ENCODE results near the gene CCDC85C. TPM values are rescaled to one million over a fixed set of nuclear protein-coding genes. Genes with fewer than 3 reads are reported as not detected.
A peak's percentile ranks its signal among the peaks of the same experiment; 100 is the strongest.

Gene CCDC85C
- total and polyA plus RNA-seq, 10 of the 15 experiments (the other 5 are each of a cell fraction or from before 2014, with no cell fraction given), result 0.03 to 3.6 (median 1.1) TPM

DNA sequence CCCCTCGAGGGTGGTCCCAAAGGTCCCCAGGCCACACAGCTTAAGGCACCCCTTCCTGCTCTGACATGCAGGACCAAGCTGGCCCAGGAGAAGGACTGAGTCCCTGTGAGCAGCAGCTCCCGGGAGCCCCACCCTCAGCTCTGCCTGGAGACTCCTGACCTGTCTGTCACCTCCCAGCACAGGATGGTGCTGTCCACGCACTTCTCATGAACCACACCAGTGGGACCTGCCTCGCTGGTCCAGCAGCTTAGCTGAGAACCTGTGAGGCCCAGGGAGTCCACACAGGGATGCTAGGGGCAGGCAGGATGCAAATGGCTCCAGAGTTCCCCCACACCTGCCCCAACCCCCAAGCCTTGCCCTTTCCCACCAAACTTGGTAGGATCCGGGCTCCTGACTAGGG, 27.7 kb downstream of the CCDC85C start (continued):
- TF ChIP-seq, protein P1, sequence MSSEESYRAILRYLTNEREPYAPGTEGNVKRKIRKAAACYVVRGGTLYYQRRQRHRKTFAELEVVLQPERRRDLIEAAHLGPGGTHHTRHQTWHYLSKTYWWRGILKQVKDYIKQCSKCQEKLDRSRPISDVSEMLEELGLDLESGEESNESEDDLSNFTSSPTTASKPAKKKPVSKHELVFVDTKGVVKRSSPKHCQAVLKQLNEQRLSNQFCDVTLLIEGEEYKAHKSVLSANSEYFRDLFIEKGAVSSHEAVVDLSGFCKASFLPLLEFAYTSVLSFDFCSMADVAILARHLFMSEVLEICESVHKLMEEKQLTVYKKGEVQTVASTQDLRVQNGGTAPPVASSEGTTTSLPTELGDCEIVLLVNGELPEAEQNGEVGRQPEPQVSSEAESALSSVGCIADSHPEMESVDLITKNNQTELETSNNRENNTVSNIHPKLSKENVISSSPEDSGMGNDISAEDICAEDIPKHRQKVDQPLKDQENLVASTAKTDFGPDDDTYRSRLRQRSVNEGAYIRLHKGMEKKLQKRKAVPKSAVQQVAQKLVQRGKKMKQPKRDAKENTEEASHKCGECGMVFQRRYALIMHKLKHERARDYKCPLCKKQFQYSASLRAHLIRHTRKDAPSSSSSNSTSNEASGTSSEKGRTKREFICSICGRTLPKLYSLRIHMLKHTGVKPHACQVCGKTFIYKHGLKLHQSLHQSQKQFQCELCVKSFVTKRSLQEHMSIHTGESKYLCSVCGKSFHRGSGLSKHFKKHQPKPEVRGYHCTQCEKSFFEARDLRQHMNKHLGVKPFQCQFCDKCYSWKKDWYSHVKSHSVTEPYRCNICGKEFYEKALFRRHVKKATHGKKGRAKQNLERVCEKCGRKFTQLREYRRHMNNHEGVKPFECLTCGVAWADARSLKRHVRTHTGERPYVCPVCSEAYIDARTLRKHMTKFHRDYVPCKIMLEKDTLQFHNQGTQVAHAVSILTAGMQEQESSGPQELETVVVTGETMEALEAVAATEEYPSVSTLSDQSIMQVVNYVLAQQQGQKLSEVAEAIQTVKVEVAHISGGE (CRISPR knock-in tag; IDR thresholded peaks at IDR 0.05), result no peak
- TF ChIP-seq WRNIP1 (IDR thresholded peaks at IDR 0.05; ENCODE audit: borderline replicate concordance, low read depth, low read length), result no peak
- TF ChIP-seq BMI1 (IDR thresholded peaks at IDR 0.05; ENCODE audit: borderline replicate concordance), result no peak
- TF ChIP-seq CHD2 (IDR thresholded peaks at IDR 0.05; ENCODE audit: borderline replicate concordance, low read depth, low read length), result no peak

DNA sequence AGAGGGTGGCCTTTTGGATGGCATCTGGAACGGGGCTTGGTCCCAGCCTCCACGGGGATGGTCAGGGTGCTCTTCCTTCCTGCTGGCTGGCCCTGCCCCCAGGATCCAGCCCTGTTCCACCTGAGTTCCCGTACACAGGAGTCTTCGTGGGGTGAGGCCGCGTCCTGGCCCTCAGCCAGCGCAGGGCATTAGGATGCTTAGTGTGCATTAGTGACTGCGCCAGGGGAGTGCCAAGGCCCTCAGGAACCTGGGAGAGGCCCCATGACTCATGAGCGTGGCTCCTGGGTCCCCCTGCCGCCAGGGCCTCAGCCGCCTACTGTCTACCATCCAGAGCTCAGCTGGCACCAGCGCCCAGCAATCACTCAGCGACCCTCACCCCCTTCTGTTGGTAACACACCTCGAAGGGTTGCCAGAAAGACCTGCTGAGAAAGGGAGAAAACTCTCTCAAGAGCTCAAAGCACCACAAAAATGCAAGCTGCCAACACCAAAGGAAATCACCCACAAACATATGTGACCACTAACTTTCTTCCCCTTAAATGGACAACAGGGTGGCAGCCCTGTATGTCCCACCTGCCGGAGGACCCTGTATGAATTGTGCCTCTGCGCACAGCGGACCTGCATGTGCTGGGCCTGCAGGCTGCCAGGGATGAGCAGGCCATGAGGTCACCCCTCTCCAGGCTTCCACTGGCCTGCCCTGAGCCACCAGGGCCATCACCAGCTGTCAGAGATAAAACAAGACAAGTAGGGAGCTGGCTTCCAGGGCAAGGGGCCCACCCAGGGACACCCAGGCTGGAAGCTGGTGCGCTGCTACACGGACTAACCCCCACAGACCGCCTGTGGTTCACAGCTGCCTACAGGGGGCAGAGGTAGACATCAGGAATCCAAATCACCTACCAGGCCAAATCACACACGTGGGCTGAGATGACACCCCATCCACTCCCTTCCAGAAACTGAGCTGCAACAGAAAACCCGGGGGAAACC, 28.7 kb downstream of the CCDC85C start:
- intact Hi-C loops (cut with micrococcal nuclease; ENCODE audit: unreplicated experiment), result no loop called here
- ATAC-seq (peak; percentile 50), DNase-seq (ENCODE audit: low read depth, low spot score) (no peak), FAIRE-seq (no peak)
- Histone ChIP-seq H3K9ac (ENCODE audit: control insufficient read depth, insufficient read depth, low read length) (no peak overlapping the region), H3K36me3 (ENCODE audit: control insufficient read depth in 2 of 2, insufficient read depth in 2 of 2, low read length in 1 of 2) (no peaks in the 10 kb centered on the region), H3K27ac (ENCODE audit: control insufficient read depth, insufficient read depth) (no peak overlapping the region), H4K20me1 (ENCODE audit: control insufficient read depth, insufficient read depth) (no peaks in the 10 kb centered on the region), H3K4me2 (ENCODE audit: control insufficient read depth, insufficient read depth) (no peak overlapping the region), H3K4me1 (ENCODE audit: control insufficient read depth, insufficient read depth, low read length) (no peaks in the 10 kb centered on the region), H3K27me3 (replicated peaks in 1 of 2; ENCODE audit: control insufficient read depth in 2 of 2, insufficient read depth in 2 of 2, low read length in 1 of 2) (no peaks in the 10 kb centered on the region), H3K4me3 (no peak overlapping the region), H2AFZ (ENCODE audit: control insufficient read depth, low read depth, low read length) (no peak overlapping the region), H3K9me3 (replicated peaks; ENCODE audit: control insufficient read depth, insufficient read depth, low read length) (no peaks in the 10 kb centered on the region), H3K79me2 (ENCODE audit: control insufficient read depth, insufficient read depth, low read length) (no peaks in the 10 kb centered on the region)
- TF ChIP-seq CTCF (IDR thresholded peaks at IDR 0.05 in 2 of 3, conservative IDR thresholded peaks at IDR 0.05 in 1 of 3; ENCODE audit: control insufficient read depth in 2 of 3, extremely low read depth in 1 of 3, insufficient read depth in 1 of 3, low read depth in 3 of 3, low read length in 3 of 3) (peak; percentile 19 to 24 (median 20); a peak in 3 of 6 replicates), EGR1 (IDR thresholded peaks at IDR 0.05; ENCODE audit: borderline replicate concordance in 1 of 2, low read depth in 2 of 2, low read length in 2 of 2) (no peak)
- no TSS peak for BruUV-seq (replicated peaks)
- ChIA-PET CTCF (interaction anchor here (1.5 kb wide), 1 partner anchor 30 kb away, joined by 5 read pairs; no protein-coding TSS in a partner anchor), POLR2A (interaction anchor here (1.7 kb wide), 1 partner anchor 28 kb away, joined by 3 read pairs; no protein-coding TSS in a partner anchor), SMC1A (ENCODE audit: uncharacterized antibody, unreplicated experiment) (interaction anchor here (1.1 kb wide), 1 partner anchor 93 kb away, joined by 3 read pairs; no protein-coding TSS in a partner anchor), RAD21 (ENCODE audit: unreplicated experiment) (interaction anchor here (1.0 kb wide), 1 partner anchor 53 kb away, joined by 3 read pairs; no protein-coding TSS in a partner anchor)
- WGBS (ENCODE audit: insufficient coverage, insufficient replicate concordance, low lambda C conversion rate, missing lambda C conversion rate), result 28% methylated on average over 22 of the region's 22 CpGs
- in situ Hi-C loops (cut with MboI), result no loop called here

Data from GM12878 (cell line).